ENCODE data around the gene ARID1A. TPM values are rescaled to one million over a fixed set of nuclear protein-coding genes. Genes with fewer than 3 reads are reported as not detected.
"Not testable (repeated sequence)": the region's sequence is repeated elsewhere in the genome, so short reads cannot be mapped to it uniquely, and the experiment has no call there.

The ARID1A gene
- total RNA-seq, 4 donors from 2014 or later = 43.4 to 72.0 (median 53.1) TPM

DNA sequence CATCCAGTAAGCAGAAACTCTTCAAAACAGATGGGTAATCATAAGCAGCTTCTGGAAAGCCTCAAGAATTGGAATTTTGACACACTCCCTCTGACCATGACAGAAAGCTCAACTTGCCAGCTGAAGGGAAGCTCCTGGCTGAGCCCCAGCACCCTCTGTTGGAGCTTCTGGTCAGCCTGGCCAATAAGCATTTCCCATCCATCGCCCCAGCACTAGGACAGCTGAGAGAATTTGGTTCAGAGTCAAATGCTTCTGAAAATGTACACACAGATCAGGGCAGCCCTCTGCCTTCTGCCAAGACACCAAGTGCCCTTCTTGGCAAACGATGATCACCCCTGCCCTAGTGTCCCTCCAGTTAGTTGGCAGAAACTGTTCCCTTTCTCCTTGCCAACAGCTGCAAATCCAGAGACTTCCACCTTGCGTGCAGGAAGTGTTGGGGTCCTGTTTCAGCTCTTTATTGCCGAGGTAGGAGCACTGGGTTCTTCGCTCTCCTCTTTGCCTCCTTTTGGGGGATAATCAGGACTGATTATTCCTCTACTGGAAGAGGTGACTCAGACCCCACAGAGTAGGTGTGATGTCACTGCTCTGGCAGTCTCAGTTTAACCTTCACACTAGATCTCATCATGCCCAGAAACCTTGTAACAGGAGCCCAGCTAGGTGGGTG is 103.8 kb downstream of the ARID1A start:
- H3K4me3 ChIP-seq = no peak overlapping the region
- WGBS, 2 donors (ENCODE audit: low coverage in 1 of 2) = 29% methylated on average over 5 of the region's 5 CpGs; no CpG with 5 or more reads in 1 of the 2 donors
- no peaks in the 10 kb centered on the region for H3K9me3 ChIP-seq
- H3K36me3 ChIP-seq = peaks cover 0 to 3% (median 0%) of the 10 kb centered on the region in 4 donors
- intact Hi-C loops (cut with DNase I; ENCODE audit: low total_unique reads) = no loop called here
- peak overlapping the region; percentile 62 to 79 (median 72) for H3K27ac ChIP-seq
- TF ChIP-seq, protein P1, sequence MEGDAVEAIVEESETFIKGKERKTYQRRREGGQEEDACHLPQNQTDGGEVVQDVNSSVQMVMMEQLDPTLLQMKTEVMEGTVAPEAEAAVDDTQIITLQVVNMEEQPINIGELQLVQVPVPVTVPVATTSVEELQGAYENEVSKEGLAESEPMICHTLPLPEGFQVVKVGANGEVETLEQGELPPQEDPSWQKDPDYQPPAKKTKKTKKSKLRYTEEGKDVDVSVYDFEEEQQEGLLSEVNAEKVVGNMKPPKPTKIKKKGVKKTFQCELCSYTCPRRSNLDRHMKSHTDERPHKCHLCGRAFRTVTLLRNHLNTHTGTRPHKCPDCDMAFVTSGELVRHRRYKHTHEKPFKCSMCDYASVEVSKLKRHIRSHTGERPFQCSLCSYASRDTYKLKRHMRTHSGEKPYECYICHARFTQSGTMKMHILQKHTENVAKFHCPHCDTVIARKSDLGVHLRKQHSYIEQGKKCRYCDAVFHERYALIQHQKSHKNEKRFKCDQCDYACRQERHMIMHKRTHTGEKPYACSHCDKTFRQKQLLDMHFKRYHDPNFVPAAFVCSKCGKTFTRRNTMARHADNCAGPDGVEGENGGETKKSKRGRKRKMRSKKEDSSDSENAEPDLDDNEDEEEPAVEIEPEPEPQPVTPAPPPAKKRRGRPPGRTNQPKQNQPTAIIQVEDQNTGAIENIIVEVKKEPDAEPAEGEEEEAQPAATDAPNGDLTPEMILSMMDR (IDR thresholded peaks at IDR 0.05) = no peak
- TF ChIP-seq EP300 (IDR thresholded peaks at IDR 0.05; ENCODE audit: low read depth) (peak; percentile 43), POLR2AphosphoS5 (IDR thresholded peaks at IDR 0.05) (peak; percentile 20 to 71 (median 31))
- in situ Hi-C loops (cut with MboI; ENCODE audit: low pct_ligation_motif_present in 1 of 4, low pct_unique_long_range_greater_than_20kb in 1 of 4, low sequenced_read_pairs in 3 of 4) = loop anchor here in 2 of 4 donors (10.0 to 25.0 kb wide), 2 partner anchors 112 to 195 kb away; partner anchors contain the start of gene ARID1A (in 2 of the 2)
- no peaks in the 10 kb centered on the region for H3K27me3 ChIP-seq
- peaks cover 7 to 25% (median 20%) of the 10 kb centered on the region in 4 donors for H3K4me1 ChIP-seq
- DNase-seq = peak; percentile 42

DNA sequence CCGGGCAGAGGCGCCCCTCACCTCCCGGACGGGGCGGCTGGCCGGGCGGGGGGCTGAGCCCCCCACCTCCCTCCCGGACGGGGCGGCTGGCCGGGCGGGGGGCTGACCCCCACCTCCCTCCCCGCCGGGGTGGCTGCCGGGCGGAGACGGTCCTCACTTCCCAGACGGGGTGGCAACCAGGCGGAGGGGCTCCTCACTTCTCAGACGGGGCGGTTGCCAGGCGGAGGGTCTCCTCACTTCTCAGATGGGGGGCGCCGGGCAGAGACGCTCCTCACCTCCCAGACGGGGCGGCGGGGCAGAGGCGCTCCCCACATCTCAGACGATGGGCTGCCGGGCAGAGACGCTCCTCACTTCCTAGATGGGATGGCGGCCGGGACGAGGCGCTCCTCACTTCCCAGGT is 108.1 kb downstream of the ARID1A start:
- WGBS, 2 donors (ENCODE audit: low coverage in 1 of 2) = 93% methylated on average over 12 of the region's 36 CpGs; no CpG with 5 or more reads in 1 of the 2 donors
- DNase-seq; H3K27ac ChIP-seq; H3K4me3 ChIP-seq; in situ Hi-C loops (cut with MboI; ENCODE audit: low pct_ligation_motif_present in 1 of 4, low pct_unique_long_range_greater_than_20kb in 1 of 4, low sequenced_read_pairs in 3 of 4); H3K9me3 ChIP-seq; H3K27me3 ChIP-seq; intact Hi-C loops (cut with DNase I; ENCODE audit: low total_unique reads); H3K36me3 ChIP-seq: not testable (repeated sequence)
- peaks cover 7 to 22% (median 17%) of the 10 kb centered on the region in 4 donors for H3K4me1 ChIP-seq

DNA sequence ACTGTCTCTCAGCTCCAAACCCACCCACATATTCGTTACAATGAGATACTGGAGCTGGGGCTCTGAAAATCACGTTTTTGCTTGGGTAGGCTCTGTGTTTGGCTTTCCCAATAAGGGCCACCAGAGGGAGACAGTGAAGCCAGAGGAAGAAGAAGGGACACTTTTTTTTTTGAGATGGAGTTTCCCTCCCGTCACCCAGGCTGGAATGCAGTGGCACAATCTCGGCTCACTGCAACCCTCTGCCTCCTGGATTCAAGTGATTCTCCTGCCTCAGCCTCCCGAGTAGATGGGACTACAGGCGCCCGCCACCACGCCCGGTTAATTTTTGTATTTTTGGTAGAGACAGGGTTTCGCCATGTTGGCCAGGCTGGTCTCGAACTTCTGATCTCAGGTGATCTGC is 114.3 kb downstream of the ARID1A start:
- H3K27me3 ChIP-seq; intact Hi-C loops (cut with DNase I; ENCODE audit: low total_unique reads); H3K4me1 ChIP-seq; H3K27ac ChIP-seq; H3K9me3 ChIP-seq; H3K36me3 ChIP-seq; H3K4me3 ChIP-seq: not testable (repeated sequence)
- in situ Hi-C loops (cut with MboI; ENCODE audit: low pct_ligation_motif_present in 1 of 4, low pct_unique_long_range_greater_than_20kb in 1 of 4, low sequenced_read_pairs in 3 of 4) = loop anchor here in 1 of 4 donors (5.0 kb wide), 1 partner anchor 52 kb away; the partner anchor contains the start of gene SFN
- peak; percentile 80 for DNase-seq
- 0 to 53% methylated on average over 2 to 11 of the region's 11 CpGs for WGBS, 2 donors (ENCODE audit: low coverage in 1 of 2)
- TF ChIP-seq, protein P1 (IDR thresholded peaks at IDR 0.05) = peak; percentile 71 to 78 (median 75)

DNA sequence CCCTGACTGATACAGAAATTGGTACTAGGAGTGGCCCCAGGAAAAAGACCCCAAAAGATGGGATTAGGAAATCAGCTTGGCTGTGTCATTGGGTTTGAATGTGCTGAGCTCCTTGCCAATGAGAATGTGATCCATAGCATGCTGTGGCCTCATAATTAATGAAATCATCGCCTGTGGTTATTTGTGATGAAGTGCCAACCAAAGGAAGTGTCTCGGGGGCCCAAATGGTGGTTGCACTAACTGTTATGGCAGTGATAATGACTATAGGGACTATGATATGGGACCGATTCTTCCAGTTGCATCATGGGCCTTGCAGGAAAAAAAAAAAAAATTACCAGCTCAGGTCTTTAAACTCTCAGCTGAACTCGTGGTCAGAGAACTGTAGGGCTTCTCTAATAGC is 115.2 kb downstream of the ARID1A start:
- DNase-seq = no peak
- in situ Hi-C loops (cut with MboI; ENCODE audit: low pct_ligation_motif_present in 1 of 4, low pct_unique_long_range_greater_than_20kb in 1 of 4, low sequenced_read_pairs in 3 of 4) = loop anchor here in 1 of 4 donors (5.0 kb wide), 1 partner anchor 51 kb away; the partner anchor contains the start of gene SFN
- Histone ChIP-seq H3K27ac (no peak overlapping the region), H3K4me1 (peaks cover 0 to 6% (median 0%) of the 10 kb centered on the region in 4 donors), H3K27me3 (no peaks in the 10 kb centered on the region), H3K4me3 (no peak overlapping the region), H3K36me3 (no peaks in the 10 kb centered on the region), H3K9me3 (no peaks in the 10 kb centered on the region)
- WGBS, 2 donors (ENCODE audit: low coverage in 1 of 2) = 70% methylated on average over 2 to 4 of the region's 4 CpGs
- intact Hi-C loops (cut with DNase I; ENCODE audit: low total_unique reads) = no loop called here
- TF ChIP-seq, protein P1 (IDR thresholded peaks at IDR 0.05) = no peak
- TF ChIP-seq EP300 (IDR thresholded peaks at IDR 0.05; ENCODE audit: low read depth) = no peak
- TF ChIP-seq POLR2A (IDR thresholded peaks at IDR 0.05) = no peak
- no peak for TF ChIP-seq POLR2AphosphoS5 (IDR thresholded peaks at IDR 0.05)
